ENCODE results near the gene DGKZ.

The DGKZ gene

GRCh38 chr11:46397526-46397925 lies 50.3 kb downstream of the DGKZ start:
- no peak for FAIRE-seq

DNA sequence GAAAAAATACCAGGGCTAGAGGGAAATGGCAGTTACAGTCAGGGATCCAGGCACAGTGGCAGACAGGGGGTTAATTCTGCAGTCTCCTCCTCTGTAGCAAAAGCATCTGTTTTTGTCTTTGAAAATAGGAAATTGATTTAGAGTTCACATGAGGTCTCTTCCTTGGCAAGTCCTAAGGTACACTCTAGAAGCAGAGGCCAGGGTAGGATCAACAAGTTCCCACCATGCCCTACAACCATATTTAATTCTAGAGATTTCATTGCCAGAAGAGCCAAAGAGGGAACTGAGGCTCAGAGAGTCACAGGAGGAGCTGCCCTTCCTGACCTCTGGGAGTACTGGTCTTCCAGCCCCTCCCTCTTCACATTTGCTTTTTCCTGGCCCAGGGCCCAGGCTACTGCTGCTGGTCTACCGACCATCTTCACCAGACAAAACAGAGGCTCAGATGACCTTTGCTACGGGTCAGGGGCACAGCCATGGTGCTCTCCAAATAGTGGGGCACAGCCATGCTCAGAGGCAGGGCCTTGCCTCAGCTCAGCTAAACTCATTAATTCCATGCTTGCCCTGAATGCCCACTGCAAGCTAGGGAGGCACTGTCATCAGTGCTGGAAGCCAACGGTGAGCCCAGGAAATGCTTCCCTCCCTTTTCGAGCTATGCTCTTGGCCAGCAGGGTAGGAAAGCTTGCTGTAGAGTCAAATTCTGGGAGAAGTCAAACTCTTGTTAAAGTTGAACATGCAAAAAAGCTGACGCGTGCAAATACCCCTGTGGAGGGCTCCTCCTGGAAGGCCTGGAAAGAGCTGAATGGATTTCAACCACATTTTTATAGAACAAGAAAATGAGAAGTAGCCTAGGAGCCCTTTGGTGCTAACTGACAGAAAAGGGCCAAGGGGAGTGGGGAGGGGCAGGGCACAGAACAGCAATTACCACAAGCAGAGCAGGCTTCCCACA lies 56.0 kb downstream of the DGKZ start:
- no peak for FAIRE-seq

DNA sequence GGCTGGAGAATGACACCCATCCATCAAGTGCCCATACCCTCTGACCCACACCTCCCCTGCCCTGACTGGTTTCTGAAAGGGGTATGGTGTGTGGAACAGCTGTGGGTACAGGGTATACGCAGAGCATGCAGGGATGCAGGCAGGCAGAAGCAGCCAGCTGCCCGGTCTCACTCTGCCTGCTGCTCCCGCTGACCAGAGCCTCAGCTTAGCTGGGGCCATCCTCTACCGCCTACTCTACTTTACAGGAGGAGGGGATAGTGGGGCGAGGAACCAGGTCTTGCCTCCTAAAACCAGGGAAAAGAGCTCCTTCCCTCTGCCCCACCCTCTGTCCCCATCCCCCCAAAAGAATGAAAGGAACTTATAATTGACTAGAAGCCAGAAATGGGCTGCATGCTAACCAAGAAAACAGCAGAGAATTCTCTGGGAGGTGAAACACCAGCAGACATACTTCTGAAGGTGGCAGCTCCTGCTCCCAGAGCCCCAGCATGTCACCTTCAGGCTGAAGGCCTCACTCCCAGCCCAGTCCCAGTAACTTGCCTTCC lies 57.3 kb downstream of the DGKZ start:
- FAIRE-seq = no peak

GRCh38 chr11:46407635-46408034 lies 60.4 kb downstream of the DGKZ start:
- FAIRE-seq = no peak

DNA sequence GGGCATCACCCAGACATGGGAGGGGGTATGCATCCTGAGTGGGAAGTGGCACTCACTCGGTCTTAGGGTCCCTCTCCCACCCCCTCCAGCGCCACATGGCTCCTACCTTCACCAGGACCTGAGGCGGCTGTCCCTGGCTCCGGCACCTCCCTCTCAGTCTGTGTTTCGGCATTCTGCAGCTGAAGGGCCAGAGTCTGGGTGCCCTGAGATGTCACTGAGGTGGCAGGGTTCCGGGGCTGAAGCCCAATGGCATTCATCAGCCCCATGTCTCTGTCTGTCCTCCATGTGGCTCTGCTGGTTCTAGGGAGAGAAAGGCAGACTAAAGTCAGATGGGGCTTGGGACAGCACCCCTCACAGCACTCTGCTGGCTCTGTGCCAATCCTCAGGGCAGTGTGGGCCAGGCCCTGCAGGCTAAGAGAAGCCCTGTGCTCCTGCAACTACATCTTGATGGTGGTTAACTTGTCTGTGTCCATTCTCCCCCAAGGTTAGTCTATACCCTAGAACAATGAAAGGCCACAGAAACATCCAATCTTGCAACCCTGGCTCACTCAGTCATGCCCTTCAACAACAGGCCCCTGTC lies 61.2 kb downstream of the DGKZ start:
- FAIRE-seq = no peak

GRCh38 chr11:46410021-46410420 lies 62.8 kb downstream of the DGKZ start:
- FAIRE-seq = no peak

GRCh38 chr11:46413760-46414465 lies 66.7 kb downstream of the DGKZ start:
- FAIRE-seq = no peak

DNA sequence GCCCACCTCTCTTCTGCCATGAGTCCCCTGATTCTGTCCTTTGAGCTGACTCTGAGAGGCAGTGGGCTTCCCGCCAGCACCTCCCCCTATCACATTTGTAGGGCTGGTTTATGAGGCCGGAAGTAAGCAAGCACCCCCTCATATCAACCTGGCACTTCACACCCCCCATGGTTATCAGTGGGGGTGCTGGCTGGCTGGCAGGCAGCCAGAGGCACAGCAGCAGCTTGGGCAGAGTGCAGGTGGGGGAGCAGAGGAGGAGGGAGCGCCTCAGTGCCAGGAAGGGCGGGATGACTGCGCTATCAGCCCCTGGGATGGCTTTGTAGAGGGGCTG lies 67.2 kb downstream of the DGKZ start:
- FAIRE-seq = no peak

GRCh38 chr11:46414879-46415278 lies 67.6 kb downstream of the DGKZ start:
- FAIRE-seq = no peak

GRCh38 chr11:46417711-46418110 lies 70.4 kb downstream of the DGKZ start:
- no peak for FAIRE-seq

DNA sequence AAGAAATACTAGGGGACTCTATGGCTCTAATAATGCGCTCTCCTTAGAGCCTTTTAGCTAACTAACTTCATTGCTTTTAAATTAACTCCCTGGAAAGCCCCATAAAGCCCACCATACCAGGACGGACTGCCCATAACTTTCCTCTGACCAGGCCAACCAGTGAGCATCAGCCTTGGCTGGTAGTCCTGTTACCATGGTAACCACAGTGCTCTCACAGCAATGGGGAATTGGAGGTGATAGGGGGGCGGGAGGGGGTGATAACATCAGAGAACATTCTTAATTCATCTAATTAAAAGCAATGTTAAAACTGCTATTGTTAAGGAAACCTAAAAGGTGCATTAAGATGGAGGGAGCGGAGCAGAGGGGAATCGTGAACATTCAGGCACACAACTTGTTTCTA lies 71.5 kb downstream of the DGKZ start:
- no peak for FAIRE-seq

- FAIRE-seq = no peak
Measured at GRCh38 chr11:46420513-46420912, 73.2 kb downstream of the DGKZ start.

- no peak for FAIRE-seq
Measured at GRCh38 chr11:46421257-46421880, 74.1 kb downstream of the DGKZ start.

GRCh38 chr11:46422588-46422987 lies 75.3 kb downstream of the DGKZ start:
- no peak for FAIRE-seq

DNA sequence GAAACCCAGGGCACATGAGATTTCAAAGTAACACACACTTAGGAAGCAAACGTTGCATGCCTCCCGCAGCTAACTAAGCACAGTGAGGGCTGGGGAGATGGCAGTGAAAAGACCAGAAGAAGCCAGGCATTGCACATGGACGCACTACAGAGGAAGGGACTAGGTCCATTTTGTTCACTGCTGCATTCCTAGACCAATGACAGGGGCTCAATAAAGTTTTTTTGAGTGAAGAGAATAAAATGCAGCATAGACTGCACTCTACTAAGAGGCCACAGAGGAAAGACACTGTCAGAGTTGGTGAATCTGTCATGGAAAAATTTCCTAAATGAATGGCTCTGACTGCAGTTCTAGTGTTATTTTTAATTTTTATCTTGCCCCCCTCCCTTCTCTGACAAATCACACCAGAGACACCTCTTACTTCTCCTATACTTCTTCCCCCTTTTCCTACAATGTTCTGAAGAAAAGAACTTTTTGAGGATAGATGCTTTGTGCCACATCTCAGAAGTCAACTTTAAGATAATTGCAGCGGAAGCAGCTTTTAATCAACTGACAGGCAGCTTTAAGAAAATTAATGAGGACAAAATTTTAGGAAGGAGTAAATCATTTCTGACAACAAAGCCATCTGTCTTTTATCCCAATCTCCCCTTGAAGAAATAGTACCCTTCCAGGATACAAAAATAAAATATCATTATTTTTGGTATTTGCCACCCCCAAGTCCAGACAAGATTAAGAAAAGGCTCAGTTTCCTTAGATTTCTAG lies 79.1 kb downstream of the DGKZ start:
- no peak for FAIRE-seq

DNA sequence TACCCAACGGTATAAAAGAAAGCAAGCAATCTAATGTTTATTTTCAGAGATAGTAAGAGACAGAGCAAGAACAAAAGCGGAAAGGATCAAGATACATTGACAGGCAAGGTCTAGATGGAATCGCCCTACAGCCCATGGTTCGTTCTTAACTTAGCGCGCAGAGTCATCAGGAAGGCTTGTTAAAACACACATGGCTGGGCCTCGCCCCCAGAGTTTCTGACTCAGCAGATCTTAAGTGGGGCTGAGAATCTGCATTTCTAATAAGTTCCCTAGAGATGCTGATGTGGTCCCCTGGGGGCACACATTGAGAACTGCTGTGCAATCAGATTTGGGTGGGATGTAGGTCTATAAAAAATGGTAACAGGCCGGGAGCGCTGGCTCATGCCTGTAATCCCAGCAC lies 80.1 kb downstream of the DGKZ start:
- no peak for FAIRE-seq

DNA sequence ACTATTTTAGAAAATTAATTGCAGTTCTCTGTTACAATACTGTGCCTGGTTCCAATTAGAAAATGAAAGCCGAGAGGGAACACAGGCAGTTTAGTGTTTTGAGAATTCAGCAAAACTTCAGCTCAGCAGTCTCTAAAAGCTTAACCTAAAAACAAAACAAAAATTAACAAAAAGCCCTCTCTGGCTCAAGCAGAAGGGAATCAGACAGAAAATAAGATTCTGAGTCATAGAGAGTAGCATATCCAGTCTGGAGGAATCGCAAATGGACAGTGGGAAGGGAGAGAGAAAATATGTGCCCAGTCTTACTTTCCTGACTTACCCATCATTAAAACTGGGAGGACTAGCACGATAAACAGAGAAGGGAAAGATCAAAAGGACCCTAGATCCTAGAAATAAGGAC lies 82.5 kb downstream of the DGKZ start:
- FAIRE-seq = no peak

Data from islet of Langerhans (tissue), 1 donor.